Activated gamma-delta T cell treated with anti-CD3 and anti-CD28 coated beads, Interleukin-2, amount 50 U/mL, for 16 hours (primary cell): ENCODE results near the gene NLRP7.
"Not testable (repeated sequence)": the region's sequence is repeated elsewhere in the genome, so short reads cannot be mapped to it uniquely, and the experiment has no call there.

Source experiments
- DNase-seq: peaks from one replicate; pipeline ENCODE4 v3.0.0-alpha.2; 2020; ENCODE audit warnings: low read depth

The NLRP7 gene

DNA sequence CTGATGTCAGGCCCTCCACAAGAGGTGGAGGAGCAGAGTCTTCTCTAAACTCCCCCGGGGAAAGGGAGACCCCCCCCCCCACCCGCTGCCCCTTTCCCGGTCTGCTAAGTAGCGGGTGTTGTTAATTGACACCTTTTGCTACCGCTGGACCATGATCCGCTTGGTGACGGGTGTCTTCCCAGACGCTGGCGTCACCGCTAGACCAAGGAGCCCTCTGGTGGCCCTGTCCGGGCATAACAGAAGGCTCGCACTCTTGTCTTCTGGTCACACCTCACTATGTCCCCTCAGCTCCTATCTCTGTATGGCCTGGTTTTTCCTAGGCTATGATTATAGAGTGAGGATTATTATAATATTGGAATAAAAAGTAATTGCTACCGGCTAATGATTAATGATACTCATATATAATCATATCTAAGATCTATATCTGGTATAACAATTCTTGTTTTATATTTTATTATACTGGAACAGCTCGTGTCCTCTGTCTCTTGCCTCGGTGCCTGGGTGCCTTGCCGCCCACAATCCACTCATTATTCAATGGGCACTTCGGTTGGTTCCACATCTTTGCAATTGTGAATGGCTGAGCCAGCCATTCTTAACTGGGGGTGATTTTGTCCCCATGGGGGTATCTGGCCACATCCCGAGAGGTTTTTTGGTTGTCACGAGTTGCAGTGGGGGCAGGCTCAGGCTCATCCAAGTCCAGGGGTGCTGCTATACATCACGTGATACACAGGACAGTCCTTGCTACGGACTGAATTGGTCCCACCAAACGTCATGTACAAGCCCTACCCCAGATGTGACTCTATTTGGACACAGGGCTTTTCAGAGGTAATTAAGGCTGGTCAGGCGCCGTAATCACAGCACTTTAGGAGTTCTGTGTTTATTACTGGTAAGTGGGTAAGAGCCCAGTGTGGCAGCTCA lies 27.4 kb downstream of the NLRP7 start:
- not testable (repeated sequence) for DNase-seq

DNA sequence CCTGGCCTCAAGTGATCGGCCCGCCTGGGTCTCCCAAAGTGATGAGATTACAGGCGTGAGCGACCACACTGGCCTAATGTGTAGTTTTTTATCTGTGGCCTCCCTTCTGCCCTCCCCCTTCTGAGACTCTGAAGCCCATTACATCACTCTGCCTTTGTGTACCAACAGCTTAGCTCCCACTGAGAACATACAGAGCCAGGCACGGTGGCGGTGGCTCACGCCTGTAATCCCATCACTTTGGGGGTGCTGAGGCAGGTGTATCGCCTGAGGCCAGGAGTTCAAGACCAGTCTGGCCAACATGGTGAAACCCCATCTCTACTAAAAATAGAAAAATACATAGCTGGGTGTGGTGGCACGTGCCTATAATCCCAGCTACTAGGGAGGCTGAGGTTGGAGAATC lies 28.8 kb downstream of the NLRP7 start:
- no peak for DNase-seq

DNA sequence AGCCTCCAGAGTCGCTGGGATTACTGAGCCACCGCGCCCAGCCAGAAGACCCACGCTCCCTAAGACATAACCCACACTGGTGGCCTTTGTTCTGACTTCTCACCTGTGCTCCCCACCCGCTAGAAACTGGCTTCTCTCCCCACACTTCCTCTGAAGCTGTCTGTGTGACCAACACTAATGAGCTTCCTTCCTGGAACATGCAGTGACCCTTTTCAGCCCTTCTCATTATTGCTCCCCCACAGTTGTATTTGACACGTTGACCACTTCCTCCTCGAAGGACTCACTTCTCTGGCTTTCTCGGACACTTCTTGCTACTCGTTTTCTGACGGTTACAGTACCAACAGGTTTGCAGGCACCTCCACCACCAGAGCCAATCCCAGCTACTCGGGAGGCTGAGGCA lies 30.5 kb downstream of the NLRP7 start:
- DNase-seq = no peak

DNA sequence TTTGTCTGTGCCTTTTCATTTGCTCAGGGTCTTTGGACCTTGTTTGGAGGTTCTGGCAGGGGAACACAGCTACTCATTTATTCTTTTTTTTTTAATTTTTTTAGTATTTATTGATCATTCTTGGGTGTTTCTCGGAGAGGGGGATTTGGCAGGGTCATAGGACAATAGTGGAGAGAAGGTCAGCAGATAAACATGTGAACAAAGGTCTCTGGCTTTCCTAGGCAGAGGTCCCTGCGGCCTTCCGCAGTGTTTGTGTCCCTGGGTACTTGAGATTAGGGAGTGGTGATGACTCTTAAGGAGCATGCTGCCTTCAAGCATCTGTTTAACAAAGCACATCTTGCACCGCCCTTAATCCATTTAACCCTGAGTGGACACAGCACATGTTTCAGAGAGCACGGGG lies 39.4 kb downstream of the NLRP7 start:
- not testable (repeated sequence) for DNase-seq

DNA sequence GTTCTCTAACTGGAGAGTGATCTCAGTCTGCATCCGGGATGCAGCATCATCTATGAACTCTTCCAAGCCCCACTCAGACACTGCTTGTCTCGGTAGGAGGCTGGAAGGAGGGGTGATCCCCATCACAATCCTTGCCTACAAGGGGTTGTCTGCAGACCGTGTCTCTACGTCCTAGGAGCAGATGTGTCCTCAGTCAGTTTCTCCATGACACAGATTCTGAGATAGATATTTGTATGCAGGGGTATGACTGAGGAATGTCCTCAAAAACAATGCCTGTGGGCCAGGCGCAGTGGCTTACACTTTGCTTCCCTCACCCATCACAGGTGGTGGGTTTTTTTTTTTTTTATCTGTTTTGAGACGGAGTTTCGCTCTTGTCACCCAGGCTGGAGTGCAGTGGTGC lies 40.5 kb downstream of the NLRP7 start:
- no peak for DNase-seq

DNA sequence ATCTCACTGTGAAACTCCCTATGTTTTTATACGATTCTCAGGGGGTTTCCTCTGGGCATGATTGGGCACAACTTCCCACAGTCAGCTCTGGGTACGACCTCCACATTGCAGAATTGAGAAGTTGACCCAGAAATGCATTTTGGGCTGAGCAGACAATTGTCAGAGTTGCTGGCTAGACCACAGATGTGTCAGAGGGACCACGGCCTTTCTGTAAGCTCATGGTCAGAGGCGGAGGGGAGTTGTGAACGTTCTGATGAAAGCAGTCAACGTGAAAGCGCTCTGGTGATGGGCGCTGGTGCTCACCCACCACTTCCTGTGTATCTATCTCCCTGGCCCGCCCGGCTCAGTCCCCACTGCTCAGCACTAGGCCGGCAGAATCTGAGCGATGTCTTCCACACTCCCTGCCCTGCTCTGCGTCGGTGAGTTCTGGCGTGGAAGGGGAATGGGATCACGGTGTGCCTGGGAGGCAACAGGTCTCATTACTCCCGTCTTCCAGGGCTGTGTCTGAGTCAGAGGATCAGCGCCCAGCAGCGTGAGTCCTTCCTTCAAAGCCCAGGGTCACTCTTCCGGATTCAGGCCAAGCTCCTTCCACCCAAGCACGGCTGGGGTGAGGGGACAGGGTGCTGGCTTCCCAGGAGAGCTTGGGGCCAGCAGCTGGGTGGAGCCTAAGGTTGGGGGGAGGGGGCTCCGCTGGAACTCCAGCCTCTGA lies 41.4 kb downstream of the NLRP7 start, which contains the start of gene NCR1:
Gene NCR1 (plus strand): TSS at position 346 of the 709 bp plus-strand sequence. CDS start 40 bp downstream, at position 386.
- DNase-seq = peak; percentile 15

DNA sequence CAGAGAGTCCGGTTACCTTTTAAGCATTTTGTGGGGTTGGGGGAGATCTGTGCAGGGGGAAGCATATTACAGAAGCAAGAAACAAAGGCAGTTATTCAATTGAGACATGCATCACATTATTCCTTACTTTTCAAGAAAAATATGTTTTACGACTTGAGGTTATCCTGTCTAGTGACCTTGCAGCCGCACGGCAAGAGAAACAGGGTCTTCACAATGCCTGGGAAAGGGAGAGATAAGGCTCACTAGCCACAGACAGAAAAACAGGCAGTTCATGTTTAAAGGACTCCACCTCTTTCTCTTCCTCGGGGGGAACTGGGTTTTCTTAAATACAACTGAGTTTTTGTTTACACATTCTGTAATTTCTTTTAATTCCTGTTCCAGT lies 41.9 kb downstream of the NLRP7 start:
- DNase-seq = no peak

DNA sequence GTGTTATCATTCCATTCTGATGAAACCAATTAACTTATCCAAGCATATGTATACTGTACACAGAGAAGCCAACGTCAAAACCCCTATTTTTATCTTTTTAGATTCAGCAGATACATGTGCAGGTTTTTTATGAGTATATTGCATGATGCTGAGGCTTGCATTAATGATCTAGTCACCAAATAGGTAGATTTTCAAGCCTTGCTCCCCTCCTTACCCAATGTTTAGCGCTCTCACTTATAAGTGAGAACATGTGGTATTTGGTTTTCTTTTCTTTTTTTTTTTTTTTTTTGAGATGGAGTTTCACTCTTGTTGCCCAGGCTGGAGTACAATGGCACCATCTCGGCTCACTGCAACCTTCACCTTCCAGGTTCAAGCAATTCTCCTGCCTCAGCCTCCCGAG lies 43.1 kb downstream of the NLRP7 start:
- DNase-seq = not testable (repeated sequence)

DNA sequence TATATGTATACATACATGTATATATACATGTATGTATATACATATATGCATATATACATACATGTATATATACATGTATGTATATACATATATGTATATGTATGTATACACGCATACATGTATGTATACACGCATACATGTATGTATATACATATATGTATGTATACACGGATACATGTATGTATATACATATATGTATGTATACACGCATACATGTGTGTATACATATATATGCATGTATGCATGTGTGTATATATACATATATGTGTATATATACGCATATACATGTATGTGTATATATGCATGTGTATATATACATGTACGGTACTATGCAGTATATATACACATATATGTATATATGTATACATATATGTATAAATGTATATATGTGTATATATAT lies 44.0 kb downstream of the NLRP7 start:
- no peak for DNase-seq

DNA sequence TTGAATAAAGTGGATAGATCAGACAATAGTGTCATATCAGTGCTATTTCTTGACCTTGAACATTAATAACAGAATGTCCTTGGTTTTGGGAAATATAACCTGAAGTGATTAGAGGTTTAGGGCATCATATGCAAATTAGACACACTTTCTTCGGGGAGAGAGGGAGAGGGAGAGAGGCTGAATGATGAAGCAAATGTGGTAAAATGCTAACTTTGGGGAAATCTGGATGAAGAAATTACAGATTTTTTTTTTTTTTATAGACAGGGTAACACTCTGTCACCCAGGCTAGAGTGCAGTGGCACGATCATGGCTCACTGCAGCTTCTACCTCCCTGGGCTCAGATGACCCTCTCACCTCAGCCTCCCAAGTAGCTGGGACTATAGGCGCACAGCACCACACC lies 45.3 kb downstream of the NLRP7 start:
- no peak for DNase-seq

DNA sequence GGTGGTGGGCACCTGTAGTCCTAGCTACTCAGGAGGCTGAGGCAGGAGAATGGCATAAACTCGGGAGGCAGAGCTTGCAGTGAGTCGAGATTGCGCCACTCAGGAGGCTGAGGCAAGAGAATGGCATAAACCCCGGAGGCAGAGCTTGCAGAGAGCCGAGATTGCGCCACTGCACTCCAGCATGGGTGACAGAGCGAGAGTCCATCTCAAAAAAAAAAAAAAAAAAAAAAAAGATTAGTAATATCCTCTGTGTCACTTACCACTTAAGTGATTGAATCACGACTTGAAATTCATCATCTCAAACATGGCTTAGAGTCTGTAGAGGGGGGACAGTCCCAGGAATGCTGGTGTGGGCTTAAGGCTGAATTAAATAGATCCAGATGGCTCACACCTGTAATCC lies 46.2 kb downstream of the NLRP7 start:
- DNase-seq = not testable (repeated sequence)

DNA sequence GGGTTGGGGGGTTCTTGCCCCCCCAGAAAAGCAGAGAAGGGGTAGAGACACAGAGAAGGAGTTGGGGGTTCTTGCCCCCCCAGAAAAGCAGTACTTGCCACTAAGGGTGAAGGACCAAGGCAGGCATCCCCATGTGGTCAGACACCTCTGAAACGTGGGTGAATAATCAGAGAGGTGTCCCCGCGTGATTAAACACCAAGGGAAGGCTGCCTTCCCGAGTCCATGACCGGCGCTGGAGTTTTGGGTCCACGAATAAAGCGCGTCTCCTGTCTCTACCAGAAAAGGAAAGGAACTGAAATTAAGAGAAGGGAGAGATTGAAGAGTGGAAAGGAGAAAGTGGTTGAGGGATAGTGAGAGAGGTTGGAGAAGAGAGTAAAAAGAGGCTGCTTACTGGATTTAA lies 47.7 kb downstream of the NLRP7 start:
- not testable (repeated sequence) for DNase-seq

DNA sequence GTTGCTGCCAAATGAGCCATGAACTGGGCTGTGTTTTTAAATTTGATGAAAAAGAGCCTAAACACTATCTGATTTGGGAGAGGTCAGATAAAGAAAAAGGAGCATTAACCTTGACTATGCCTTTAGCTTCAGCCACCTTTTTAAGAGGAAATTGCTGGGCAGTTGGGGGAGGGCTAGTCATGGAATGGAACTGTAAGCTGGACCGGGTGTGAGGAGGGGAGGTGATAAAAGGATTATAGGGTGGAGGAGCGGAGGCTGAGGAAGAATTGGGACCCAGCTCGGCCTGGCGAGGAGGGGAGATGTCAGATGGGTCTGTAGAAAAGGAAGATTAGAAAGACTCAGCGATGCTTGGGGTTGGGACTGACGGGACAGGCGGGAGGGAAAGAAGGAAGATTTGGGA lies 48.6 kb downstream of the NLRP7 start:
- not testable (repeated sequence) for DNase-seq

DNA sequence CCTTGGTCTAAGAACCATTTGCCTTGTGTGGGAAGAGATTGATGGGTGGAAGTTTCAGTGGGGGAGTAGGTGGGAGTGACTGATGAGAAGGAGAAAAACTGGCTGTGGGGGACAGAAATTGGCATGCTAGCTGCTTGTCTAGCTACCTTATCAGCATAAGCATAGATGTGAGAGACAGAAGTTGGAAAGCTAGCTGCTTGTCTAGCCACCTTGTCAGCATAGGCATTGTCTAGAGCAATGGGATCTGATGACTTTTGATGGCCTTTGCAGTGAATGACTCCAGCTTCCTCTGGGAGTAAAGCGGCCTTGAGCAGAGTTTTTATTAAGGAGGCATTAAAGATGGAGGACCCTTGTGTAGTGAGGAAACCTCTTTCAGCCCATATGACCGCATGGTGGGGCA lies 51.3 kb downstream of the NLRP7 start:
- no peak for DNase-seq

DNA sequence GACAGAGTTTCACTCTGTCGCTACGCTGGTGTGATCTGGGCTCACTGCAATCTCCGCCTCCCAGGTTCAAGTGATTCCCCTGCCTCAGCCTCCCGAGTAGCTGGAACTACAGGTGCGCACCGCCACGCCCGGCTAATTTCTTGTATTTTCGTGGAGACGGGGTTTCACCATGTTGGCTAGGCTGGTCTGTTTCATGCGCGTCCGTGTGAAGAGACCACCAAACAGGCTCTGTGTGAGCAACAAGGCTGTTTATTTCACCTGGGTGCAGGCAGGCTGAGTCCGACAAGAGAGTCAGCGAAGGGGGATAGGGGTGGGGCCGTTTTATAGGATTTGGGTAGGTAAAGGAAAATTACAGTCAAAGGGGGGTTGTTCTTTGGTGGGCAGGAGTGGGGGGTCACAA lies 53.2 kb downstream of the NLRP7 start:
- DNase-seq = not testable (repeated sequence)

DNA sequence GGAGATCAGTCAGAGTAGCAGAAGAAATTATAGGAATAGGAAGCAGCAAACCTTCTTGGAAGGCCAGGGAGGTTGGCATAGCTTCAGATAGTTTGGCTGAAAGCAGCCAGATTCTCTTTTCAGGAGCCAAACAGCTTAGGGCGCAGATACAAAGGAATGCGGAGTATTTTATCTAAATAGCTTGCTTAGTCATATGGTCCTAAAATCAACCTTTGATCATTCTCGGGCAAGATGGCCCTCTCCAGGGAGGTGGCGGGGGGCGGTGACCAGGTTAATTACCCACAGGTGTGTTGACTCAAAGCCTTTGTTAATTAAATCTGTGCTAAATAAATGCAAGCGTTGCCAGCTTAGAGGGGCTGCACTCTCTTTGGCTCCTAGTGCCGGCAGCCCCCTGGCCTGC lies 53.9 kb downstream of the NLRP7 start:
- DNase-seq = no peak

DNA sequence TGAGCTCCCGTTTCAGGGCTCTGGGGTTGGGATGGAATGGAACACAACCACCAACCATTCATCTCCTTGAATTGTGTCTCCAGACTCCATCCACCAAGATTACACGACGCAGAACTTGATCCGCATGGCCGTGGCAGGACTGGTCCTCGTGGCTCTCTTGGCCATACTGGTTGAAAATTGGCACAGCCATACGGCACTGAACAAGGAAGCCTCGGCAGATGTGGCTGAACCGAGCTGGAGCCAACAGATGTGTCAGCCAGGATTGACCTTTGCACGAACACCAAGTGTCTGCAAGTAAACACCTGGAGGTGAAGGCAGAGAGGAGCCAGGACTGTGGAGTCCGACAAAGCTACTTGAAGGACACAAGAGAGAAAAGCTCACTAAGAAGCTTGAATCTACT lies 57.8 kb downstream of the NLRP7 start:
- DNase-seq = no peak

DNA sequence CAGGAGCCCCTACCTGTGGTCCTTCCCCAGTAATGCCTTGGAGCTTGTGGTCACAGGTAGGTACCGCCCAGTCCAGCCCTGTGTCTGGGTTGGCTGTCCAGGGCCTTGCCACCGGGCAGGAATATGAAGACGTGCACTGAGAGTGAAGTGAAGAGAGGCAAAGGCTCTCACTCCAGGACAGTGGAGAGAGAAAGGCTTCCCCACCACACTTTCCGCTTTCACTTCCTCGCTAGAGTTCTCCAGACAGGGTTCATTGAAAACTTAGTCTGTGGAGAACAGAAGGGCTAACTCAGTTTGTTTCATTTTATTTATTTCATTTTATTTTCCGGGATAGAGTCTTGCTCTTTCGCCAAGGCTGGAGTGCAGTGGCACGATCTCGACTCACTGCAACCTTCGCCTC lies 59.1 kb downstream of the NLRP7 start:
- DNase-seq = no peak

DNA sequence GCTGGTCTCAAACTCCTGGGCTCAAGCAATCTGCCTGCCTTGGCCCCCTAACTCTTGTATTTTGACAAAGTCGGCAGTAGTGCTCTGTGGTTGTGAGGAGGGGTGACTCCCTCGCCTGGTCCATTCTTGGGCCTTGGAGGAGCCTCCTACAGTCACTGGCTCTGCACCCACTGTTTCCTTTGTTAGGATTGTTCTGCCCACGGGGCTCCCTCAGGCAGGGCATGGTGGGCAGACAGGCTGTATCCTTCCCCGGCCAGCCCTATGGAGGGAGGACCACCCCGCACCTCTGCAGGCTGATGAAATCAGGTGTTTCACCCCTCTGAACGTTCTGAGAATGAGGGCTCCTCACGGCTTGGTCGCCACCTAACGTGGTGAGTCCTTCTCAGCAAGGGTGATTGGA lies 64.1 kb downstream of the NLRP7 start:
- no peak for DNase-seq

DNA sequence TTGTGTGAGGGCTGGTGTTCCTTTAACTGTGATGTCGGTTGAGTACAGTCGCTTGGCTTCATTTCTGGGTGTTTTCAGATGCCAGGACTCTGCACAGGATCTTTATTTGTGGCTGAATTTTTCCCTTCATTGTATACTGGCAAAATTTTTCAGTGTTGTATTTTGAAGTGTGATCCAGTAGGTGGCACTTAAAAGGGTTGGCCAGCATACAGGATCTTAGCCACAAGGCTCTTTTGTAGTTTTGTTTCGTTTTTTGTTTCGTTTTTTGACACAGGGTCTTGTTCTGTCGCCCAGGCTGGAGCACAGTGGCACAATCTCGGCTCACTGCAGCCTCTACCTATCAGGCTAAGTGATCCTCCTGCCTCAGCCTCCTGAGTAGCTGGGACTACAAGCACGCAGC lies 64.6 kb downstream of the NLRP7 start:
- DNase-seq = no peak

DNA sequence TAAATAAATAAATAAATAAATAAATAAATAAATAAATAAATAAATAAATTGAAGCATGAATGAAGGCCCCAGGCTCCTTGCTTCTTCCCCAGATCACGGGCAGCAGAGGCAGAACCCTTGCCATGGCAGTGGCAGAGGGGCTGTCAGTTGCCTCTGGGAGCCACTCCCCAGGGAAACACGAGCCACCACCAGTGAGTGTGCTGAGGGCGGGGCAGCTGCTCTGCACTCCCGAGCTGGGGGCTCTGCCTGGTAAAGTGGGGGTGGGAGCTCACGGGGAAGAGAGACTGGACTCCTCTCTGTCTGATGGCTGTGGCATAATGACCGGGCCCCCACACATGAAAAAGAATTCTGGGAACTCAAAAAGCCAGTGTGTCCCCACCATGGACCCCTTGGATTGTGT lies 65.4 kb downstream of the NLRP7 start:
- no peak for DNase-seq

DNA sequence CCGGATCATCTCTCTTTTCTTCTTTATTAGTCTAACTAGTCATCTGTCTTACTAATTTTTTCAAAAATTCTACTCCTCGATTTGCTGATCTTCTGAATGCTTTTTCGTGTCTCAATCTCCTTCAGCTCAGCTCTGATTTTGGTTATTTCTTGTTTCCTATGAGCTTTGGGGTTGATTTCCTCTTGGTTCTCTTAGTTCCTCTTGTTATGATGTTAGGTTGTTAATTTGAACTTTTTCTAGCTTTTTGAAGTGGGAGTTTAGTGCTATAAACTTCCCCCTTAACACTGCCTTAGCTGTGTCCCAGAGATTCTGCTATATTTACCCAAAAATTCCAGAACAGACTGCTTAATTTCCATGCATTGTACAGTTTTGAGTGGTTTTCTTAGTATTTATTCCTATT lies 69.9 kb downstream of the NLRP7 start:
- DNase-seq = no peak

DNA sequence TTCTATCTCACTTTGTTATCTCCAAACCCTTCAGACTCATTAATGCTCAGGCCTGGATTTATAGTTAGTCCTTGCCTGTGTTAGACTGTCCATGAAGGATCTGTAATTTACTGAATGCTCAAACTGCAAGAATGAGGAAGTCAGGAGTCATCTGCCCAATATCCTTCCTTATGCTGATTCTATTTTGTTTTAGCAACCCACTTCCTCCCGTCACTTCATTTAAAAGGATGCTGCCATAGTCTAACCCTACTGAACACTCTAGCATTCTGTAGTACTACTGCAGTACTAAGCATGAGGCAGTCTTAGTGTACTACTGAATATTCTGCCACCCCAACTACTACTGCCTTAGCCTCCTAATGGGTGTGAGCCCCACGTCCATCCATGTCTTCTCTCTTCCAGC lies 71.8 kb downstream of the NLRP7 start:
- DNase-seq = no peak
